GM08714 (cell line): ENCODE results near the gene ZIK1.
A peak's percentile ranks its signal among the peaks of the same experiment; 100 is the strongest.

Source experiments
- H3K4me3 ChIP-seq: fragments of 200-500 bp; sonication (Bioruptor generic); 2 replicates; pipeline ENCODE4 v1.5.1; 2014; ENCODE audit warnings: mild to moderate bottlenecking, low read length, inconsistent platforms
- ZNF274 ChIP-seq: IDR thresholded peaks from 2 replicates; pipeline ENCODE4 v1.6.1; 2012; ENCODE audit warnings: mild to moderate bottlenecking, low read depth, low read length

The ZIK1 gene

GRCh38 chr19:57576661-57577060, 7.3 kb upstream of the ZIK1 start:
- H3K4me3 ChIP-seq = no peak overlapping the region
- no peak for TF ChIP-seq ZNF274

GRCh38 chr19:57578487-57579205, 5.3 kb upstream of the ZIK1 start, which contains the start of gene ZNF416:
Gene ZNF416, minus strand, starts transcription at chr19:57578911. Its CDS starts 207 bp downstream, at chr19:57578704.
- peak within 1 kb of the TSS; percentile 89 for H3K4me3 ChIP-seq
- TF ChIP-seq ZNF274 = no peak

GRCh38 chr19:57583104-57583520, 833 bp upstream of the ZIK1 start:
- no peak overlapping the region; the same call in 1 of the 2 replicates for H3K4me3 ChIP-seq
- no peak for TF ChIP-seq ZNF274

GRCh38 chr19:57587529-57587928, 3.6 kb downstream of the ZIK1 start:
- TF ChIP-seq ZNF274 = no peak
- H3K4me3 ChIP-seq = no peak overlapping the region

GRCh38 chr19:57599377-57599760, 15.4 kb downstream of the ZIK1 start:
- TF ChIP-seq ZNF274 = no peak
- peak overlapping the region; percentile 86; the same call in 1 of the 2 replicates for H3K4me3 ChIP-seq

GRCh38 chr19:57599761-57600383, 15.9 kb downstream of the ZIK1 start, which contains the start of gene ZNF530:
Gene ZNF530, plus strand, starts transcription at chr19:57599885. Its CDS starts 4,461 bp downstream, at chr19:57604346.
- TF ChIP-seq ZNF274 = no peak
- peak within 1 kb of the TSS; percentile 86 for H3K4me3 ChIP-seq

- H3K4me3 ChIP-seq = no peak overlapping the region
- TF ChIP-seq ZNF274 = no peak
Measured at GRCh38 chr19:57606931-57607330, 23.0 kb downstream of the ZIK1 start.

- no peak overlapping the region for H3K4me3 ChIP-seq
- no peak for TF ChIP-seq ZNF274
Measured at GRCh38 chr19:57611113-57611512, 27.2 kb downstream of the ZIK1 start.

- no peak for TF ChIP-seq ZNF274
- H3K4me3 ChIP-seq = peak within 1 kb of the TSS; percentile 94
Measured at GRCh38 chr19:57613941-57614743, 30.2 kb downstream of the ZIK1 start, which contains the start of gene ZNF134. Gene ZNF134, plus strand, starts transcription at chr19:57614242. Its CDS starts 5,227 bp downstream, at chr19:57619469.

GRCh38 chr19:57615346-57615745, 31.4 kb downstream of the ZIK1 start:
- H3K4me3 ChIP-seq = peak overlapping the region; percentile 94; the same call in 1 of the 2 replicates
- TF ChIP-seq ZNF274 = no peak

GRCh38 chr19:57620673-57621348, 36.9 kb downstream of the ZIK1 start:
- peak; percentile 67; the same call in 1 of the 2 replicates for TF ChIP-seq ZNF274
- no peak overlapping the region for H3K4me3 ChIP-seq

- H3K4me3 ChIP-seq = no peak overlapping the region
- TF ChIP-seq ZNF274 = no peak
Measured at GRCh38 chr19:57623091-57623490, 39.1 kb downstream of the ZIK1 start.

GRCh38 chr19:57632987-57633831, 49.3 kb downstream of the ZIK1 start, which contains the start of gene ZNF211:
Gene ZNF211, plus strand, starts transcription at chr19:57633168. Its CDS starts 179 bp downstream, at chr19:57633347.
- H3K4me3 ChIP-seq = peak within 1 kb of the TSS; percentile 90
- TF ChIP-seq ZNF274 = no peak
